ENCODE data around the gene TMEM258.

Gene TMEM258

GRCh38 chr11:61757213-61757862 lies 35.1 kb downstream of the TMEM258 start:
- no peak for DNase-seq (ENCODE audit: low spot score)
- ChIA-PET POLR2A (ENCODE audit: low non-redundant PET) (no interaction called here), CTCF (interaction anchor here (0.6 to 1.3 kb wide), 2 partner anchors 9 to 107 kb away, joined by 3 to 7 read pairs; no protein-coding TSS in a partner anchor)
- H3K27ac ChIP-seq = no peak overlapping the region
- TF ChIP-seq, protein P1, sequence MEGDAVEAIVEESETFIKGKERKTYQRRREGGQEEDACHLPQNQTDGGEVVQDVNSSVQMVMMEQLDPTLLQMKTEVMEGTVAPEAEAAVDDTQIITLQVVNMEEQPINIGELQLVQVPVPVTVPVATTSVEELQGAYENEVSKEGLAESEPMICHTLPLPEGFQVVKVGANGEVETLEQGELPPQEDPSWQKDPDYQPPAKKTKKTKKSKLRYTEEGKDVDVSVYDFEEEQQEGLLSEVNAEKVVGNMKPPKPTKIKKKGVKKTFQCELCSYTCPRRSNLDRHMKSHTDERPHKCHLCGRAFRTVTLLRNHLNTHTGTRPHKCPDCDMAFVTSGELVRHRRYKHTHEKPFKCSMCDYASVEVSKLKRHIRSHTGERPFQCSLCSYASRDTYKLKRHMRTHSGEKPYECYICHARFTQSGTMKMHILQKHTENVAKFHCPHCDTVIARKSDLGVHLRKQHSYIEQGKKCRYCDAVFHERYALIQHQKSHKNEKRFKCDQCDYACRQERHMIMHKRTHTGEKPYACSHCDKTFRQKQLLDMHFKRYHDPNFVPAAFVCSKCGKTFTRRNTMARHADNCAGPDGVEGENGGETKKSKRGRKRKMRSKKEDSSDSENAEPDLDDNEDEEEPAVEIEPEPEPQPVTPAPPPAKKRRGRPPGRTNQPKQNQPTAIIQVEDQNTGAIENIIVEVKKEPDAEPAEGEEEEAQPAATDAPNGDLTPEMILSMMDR (conservative IDR thresholded peaks at IDR 0.05; ENCODE audit: low read depth) = no peak

GRCh38 chr11:61756452-61757212 lies 35.8 kb downstream of the TMEM258 start:
- POLR2A ChIA-PET (ENCODE audit: low non-redundant PET) = no interaction called here
- CTCF ChIA-PET = interaction anchor here (0.6 to 1.3 kb wide), 4 partner anchors 9 to 309 kb away, joined by 3 to 7 read pairs (median 4); no protein-coding TSS in a partner anchor
- DNase-seq (ENCODE audit: low spot score) = no peak
- TF ChIP-seq, protein P1 (conservative IDR thresholded peaks at IDR 0.05; ENCODE audit: low read depth) = no peak
- no peak overlapping the region for H3K27ac ChIP-seq

- CTCF ChIA-PET = interaction anchor here (0.7 to 0.9 kb wide), 2 partner anchors 213 to 326 kb away, joined by 3 to 5 read pairs; no protein-coding TSS in a partner anchor
- DNase-seq (ENCODE audit: low spot score) = no peak
- POLR2A ChIA-PET (ENCODE audit: low non-redundant PET) = no interaction called here
- H3K27ac ChIP-seq = no peak overlapping the region
- TF ChIP-seq, protein P1 (conservative IDR thresholded peaks at IDR 0.05; ENCODE audit: low read depth) = no peak
Measured at GRCh38 chr11:61756147-61756451, 36.3 kb downstream of the TMEM258 start.

- TF ChIP-seq, protein P1 (conservative IDR thresholded peaks at IDR 0.05; ENCODE audit: low read depth) = no peak
- DNase-seq (ENCODE audit: low spot score) = no peak
- CTCF ChIA-PET = interaction anchor here (0.5 to 0.9 kb wide), 5 partner anchors 17 to 331 kb away, joined by 3 to 5 read pairs (median 3); no protein-coding TSS in a partner anchor
- POLR2A ChIA-PET (ENCODE audit: low non-redundant PET) = no interaction called here
- no peak overlapping the region for H3K27ac ChIP-seq
Measured at GRCh38 chr11:61754534-61755482, 37.6 kb downstream of the TMEM258 start.

DNA sequence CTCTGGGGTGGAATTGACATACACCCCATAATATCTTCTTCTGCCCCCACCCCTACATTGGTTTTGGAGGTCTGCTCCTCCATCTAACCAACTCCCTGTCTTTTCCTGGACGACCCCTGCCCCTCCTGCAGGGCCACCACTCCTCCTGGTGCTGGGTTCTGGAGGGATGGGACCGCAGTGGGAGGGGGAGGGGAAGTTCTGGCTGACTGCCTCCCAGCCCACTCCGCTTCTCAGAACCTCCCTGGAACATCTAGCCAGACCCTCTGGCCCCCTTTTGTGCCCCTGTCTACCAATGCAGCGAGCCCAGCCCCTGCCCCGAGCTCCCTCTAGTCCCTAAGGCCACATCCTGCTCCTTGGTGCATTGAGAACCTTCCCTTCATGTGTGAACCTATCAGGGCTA lies 38.7 kb downstream of the TMEM258 start:
- TF ChIP-seq, protein P1 (conservative IDR thresholded peaks at IDR 0.05; ENCODE audit: low read depth) = no peak
- ChIA-PET POLR2A (ENCODE audit: low non-redundant PET) (no interaction called here), CTCF (interaction anchor here (0.6 to 1.0 kb wide), 6 partner anchors 15 to 353 kb away, joined by 3 to 4 read pairs (median 4); no protein-coding TSS in a partner anchor)
- H3K27ac ChIP-seq = no peak overlapping the region
- no peak for DNase-seq (ENCODE audit: low spot score)

Measured in RWPE1 (cell line).